GM19467 (cell line): ENCODE data around the gene OR2J2.
"Not testable (repeated sequence)": the region's sequence is repeated elsewhere in the genome, so short reads cannot be mapped to it uniquely, and the experiment has no call there.

ENCODE experiments used
- ATAC-seq: cut with Tn5 transposase; IDR thresholded peaks from one replicate; pipeline ENCODE4 v1.9.1; 2021; ENCODE audit warnings: mild to moderate bottlenecking, moderate library complexity; ENCODE audit not compliant: unreplicated experiment

The OR2J2 gene

GRCh38 chr6:29170607-29171006 lies at the start of gene OR2J2:
OR2J2 (plus strand) TSS chr6:29170907; CDS start chr6:29173636, 2,729 bp downstream.
- ATAC-seq: not testable (repeated sequence)

- ATAC-seq: no peak
Measured at GRCh38 chr6:29129326-29130012, 41.2 kb upstream of the OR2J2 start.

GRCh38 chr6:29130644-29131043 lies 40.1 kb upstream of the OR2J2 start:
- no peak for ATAC-seq

GRCh38 chr6:29131691-29132090 lies 39.0 kb upstream of the OR2J2 start:
- no peak for ATAC-seq

- no peak for ATAC-seq
Measured at GRCh38 chr6:29137724-29138123, 33.0 kb upstream of the OR2J2 start.

- ATAC-seq: no peak
Measured at GRCh38 chr6:29141606-29142005, 29.1 kb upstream of the OR2J2 start.

- no peak for ATAC-seq
Measured at GRCh38 chr6:29142309-29142708, 28.4 kb upstream of the OR2J2 start.

GRCh38 chr6:29146179-29146578 lies 24.5 kb upstream of the OR2J2 start:
- no peak for ATAC-seq

GRCh38 chr6:29147074-29147473 lies 23.6 kb upstream of the OR2J2 start:
- ATAC-seq: no peak

- ATAC-seq: not testable (repeated sequence)
Measured at GRCh38 chr6:29149444-29149843, 21.3 kb upstream of the OR2J2 start.

- no peak for ATAC-seq
Measured at GRCh38 chr6:29153083-29153482, 17.6 kb upstream of the OR2J2 start.

GRCh38 chr6:29155182-29155581 lies 15.5 kb upstream of the OR2J2 start:
- ATAC-seq: not testable (repeated sequence)

GRCh38 chr6:29159922-29160321 lies 10.8 kb upstream of the OR2J2 start:
- not testable (repeated sequence) for ATAC-seq

GRCh38 chr6:29165571-29165970 lies 5.1 kb upstream of the OR2J2 start:
- ATAC-seq: not testable (repeated sequence)

- no peak for ATAC-seq
Measured at GRCh38 chr6:29171736-29172135, 1.0 kb downstream of the OR2J2 start.

- no peak for ATAC-seq
Measured at GRCh38 chr6:29183594-29183993, 12.9 kb downstream of the OR2J2 start.

GRCh38 chr6:29188659-29189058 lies 18.0 kb downstream of the OR2J2 start:
- not testable (repeated sequence) for ATAC-seq

GRCh38 chr6:29200767-29201662 lies 30.3 kb downstream of the OR2J2 start:
- ATAC-seq: no peak

GRCh38 chr6:29201966-29202365 lies 31.3 kb downstream of the OR2J2 start:
- ATAC-seq: no peak

- ATAC-seq: no peak
Measured at GRCh38 chr6:29211488-29211887, 40.8 kb downstream of the OR2J2 start.

- no peak for ATAC-seq
Measured at GRCh38 chr6:29216528-29216927, 45.8 kb downstream of the OR2J2 start.

GRCh38 chr6:29217242-29217641 lies 46.5 kb downstream of the OR2J2 start:
- ATAC-seq: not testable (repeated sequence)
